ENCODE measurements around the gene NRXN3.

Gene NRXN3

DNA sequence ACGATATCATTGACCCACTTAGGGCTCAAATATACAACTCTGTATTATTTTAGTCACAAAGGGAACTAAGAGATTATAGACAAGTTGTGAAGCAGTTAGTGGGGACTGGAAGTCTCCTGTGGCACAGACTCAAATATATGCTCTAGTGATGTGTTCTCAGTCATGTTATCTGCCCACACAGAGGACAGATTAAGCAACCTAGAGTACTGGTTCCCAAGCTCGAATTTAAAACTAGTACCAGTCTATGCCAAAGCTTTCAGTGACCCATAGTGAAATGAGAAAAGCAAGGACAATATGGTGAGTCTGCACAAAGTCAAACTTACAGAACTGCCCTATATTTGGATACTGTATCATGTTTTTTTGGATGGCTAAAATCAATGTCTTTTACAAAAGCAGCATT, 1651.9 kb downstream of the NRXN3 start:
- no peak for DNase-seq (ENCODE audit: low spot score)

DNA sequence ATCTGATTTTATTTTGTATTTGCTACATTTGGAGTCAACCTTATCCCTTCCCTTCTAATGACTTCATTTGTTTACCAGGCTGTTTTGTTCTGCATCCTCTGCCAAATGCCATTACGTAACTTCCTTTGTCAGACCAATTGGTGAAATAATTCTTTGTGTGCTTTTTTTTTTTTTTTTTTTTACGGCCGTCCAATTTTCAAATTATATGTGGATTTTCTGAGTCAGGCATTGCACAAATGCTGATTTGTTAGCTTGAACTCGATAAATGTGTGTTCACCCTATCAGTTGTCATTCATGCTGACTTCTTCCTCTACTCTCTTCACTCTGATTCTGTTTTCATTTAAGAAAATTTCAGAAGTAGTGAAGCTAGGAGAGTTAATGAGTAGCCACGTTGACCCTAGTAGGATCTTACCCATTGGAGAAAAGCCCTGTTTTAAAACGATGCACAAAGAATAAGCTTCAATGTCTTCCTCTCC, 1654.9 kb downstream of the NRXN3 start:
- no peak for DNase-seq (ENCODE audit: low spot score)

DNA sequence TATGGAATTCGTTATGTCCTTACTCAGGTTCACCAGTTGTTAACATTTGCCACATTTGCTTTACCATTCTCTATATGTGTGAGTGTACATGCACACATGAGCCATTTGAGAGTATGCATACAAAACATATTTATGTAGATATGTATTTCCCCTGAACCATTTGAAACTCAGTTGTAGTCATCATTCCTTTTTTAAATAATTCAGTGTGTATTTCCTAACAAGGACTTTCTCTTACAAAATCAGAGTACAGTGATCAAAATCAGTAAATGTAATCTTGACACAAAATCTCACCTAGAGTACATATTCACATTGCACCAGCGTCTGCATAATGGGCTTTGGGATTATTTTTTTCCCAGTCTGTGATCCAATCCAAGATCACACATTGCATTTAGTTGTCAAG, 1656.2 kb downstream of the NRXN3 start:
- DNase-seq (ENCODE audit: low spot score) = no peak

DNA sequence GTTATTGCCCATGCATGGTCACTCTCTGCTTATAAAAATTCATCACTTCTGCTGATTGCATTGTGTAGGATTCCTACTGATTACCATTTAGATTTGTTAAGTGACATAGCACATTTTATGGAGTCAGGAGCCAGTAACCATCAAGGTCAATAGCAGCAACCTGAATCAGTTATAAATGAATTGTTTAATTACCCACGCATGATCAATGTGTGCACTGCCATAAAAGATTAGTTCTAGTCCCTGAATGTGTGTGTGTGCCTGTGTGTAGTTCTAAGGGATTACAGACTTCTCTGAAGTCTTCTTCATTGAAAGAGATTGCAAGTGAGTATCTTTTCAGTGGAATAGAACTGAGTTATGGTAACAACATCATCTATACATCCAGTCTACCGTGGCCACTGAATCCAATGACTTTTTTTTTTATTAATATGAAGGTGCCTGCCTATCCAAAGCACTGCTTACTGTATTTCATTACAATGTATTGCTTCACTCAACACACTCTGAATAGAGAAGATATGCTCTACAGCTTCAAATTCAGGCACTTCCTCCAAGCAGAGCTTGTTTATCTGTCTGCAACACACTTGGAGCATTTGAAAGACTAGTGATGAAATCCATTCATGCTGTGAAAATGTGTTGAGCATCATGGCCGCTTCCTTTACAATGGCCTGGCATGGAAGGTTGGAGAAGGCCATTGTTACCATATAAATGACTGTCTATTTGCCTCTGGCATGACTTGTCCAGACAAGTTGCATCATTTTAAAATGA, 1659.4 kb downstream of the NRXN3 start:
- no peak for DNase-seq (ENCODE audit: low spot score)

DNA sequence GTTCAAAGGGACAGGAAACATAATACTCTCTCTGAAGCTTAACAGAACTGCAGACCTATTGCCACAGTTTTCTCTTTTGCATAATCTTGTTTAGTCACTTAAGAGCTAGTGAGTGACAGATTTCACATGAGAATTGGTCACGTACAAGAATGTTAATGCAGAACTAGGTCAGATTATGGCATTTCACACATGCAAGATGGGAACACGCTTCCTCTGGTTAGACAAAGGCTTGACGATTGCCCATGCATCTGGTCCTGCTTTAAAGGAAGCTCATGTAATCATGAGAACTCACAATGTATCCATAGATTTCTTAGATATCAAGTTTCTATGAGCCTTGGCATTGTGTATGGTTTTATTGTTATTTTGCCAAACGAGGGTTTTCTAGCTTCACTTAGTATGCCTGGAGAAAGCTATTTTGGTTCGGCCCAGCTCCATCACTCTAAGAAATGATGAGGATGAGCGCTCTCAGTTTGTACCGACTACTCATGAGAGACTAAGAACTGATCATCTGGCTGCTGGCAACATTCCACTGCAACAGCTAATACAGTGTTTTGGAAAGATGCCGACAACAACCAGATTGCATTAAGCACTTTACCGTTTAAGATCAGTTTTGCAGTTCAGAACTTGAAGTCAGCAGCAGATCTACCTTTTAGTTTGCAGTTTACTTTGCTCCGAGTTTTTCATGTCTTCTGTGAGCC, 1661.2 kb downstream of the NRXN3 start:
- DNase-seq (ENCODE audit: low spot score) = no peak

DNA sequence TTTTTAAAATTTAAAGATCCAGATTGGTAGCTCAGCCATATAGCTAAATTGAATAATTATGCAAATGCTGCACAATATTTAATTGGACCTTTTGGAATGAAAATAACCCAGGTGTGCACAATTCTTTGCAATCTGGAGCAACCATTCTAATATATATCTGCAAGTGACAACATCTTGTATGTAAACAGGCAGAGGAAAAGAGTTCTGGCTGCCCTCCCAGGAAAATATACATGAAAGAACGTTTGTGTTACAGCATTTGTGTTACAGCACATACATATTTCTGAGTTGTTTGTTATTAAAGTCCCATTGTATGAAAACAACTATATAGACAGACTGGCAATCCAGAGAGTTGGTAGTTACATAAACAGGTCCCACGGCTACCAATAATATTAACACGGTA, 1663.6 kb downstream of the NRXN3 start:
- no peak for DNase-seq (ENCODE audit: low spot score)

DNA sequence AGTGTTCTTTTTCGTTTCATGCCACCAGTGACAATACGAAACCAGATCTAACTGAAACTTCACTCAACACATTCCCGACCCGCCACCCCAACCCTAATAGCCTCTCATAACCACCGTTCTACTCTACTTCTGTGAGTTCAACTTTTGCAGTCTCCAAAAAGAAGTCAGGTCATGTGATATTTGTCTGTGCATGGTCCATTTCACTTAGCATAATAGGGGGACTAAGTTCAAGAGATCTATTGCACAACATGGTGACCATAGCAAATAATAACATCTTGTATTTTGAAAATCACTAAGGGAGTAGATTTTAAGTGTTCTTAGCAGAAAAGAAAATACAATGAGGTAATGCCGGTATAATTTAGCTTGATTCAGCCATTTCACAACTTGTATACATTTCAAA, 1664.7 kb downstream of the NRXN3 start:
- no peak for DNase-seq (ENCODE audit: low spot score)

DNA sequence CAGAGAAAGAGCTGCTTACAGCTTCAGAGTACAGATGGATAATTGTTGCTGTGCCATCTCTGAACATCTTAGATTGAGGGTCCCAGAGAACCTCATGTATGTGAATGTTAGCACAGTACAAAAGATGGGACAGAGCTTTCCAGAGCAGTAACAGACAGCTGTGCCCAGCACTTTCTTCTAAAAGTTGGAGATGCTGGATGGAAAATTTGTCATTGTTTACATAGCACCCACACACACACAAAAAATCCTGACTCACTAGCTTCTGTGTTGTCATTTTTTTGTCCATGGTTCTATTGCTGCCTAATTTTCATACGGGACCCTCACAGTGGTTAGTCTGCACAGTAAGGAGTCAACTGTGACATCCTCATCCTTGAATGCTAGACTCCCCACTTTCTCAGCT, 1666.4 kb downstream of the NRXN3 start:
- DNase-seq (ENCODE audit: low spot score) = no peak

DNA sequence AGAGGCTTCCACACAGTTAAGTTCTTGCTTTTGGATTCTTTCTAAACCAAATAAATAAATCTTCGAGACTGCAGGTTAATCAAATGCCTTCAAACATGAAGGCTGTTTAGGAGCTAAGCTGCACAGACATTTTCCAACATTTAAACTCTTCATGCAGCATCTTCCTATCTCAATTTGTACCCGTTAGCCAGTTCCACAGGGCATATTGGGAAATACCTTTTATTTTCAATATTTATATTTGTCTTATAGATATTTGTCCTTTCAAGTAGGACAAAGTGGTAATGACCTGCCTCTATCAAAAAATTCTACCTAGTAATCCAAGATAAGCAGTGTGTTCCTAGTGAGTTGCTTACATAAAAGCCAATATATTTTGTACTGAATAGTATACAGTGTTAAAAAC, 1667.5 kb downstream of the NRXN3 start:
- DNase-seq (ENCODE audit: low spot score) = no peak

DNA sequence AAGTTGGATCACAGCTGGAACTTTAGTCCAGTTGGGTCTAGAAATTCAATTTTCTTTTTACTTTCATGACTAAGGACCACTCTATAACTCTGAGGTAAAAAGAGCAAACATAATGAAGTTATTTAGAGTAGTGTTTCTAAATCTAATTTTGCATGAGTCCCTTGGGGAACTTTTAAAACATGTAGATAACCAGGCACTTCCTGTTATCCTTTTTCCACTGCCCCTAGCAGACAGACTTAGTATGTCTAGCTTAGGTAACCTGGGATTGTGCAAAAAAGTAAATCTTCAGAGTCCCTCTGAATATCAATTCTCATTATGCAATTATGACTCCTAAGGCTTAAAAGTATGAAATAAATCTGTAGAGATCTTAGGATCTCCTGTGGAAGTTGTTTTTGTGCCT, 1669.9 kb downstream of the NRXN3 start:
- DNase-seq (ENCODE audit: low spot score) = no peak

DNA sequence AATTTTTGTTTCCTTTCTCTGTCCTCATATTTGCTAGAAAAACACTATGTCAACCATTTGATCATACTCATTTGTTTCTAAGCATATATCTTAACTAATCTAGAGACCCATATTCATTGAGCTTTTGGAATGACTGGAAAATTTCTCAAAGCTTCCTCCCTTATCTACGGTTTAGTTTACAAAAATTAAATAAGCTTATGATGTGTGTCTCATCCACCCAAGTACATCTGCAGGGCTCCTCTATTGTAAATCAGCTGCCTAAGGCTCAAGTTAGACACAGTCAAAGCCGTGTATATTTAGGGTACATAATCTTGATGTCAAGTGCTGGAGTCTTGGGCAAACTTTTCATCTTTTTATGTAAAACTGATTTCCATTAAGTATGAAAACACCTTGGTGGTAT, 1670.7 kb downstream of the NRXN3 start:
- DNase-seq (ENCODE audit: low spot score) = no peak

DNA sequence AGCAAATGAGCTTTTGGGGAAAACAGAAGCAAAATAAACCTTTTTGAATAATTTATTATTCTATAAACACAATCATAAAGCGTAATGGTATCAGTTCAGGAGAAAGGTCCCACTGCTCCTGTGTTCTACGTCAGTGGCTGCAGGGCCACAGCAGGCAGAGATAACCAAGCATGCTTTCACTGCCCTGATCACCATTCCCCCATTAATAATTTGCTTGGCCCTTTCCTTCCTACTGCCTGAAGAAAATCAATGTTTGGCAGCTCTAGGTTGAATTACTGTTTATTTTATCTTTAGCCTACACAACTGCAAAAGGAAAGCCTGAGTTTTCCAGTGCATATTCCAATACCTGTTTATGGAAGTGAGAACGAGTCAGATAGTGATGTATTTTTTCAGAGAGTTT, 1671.3 kb downstream of the NRXN3 start:
- no peak for DNase-seq (ENCODE audit: low spot score)

DNA sequence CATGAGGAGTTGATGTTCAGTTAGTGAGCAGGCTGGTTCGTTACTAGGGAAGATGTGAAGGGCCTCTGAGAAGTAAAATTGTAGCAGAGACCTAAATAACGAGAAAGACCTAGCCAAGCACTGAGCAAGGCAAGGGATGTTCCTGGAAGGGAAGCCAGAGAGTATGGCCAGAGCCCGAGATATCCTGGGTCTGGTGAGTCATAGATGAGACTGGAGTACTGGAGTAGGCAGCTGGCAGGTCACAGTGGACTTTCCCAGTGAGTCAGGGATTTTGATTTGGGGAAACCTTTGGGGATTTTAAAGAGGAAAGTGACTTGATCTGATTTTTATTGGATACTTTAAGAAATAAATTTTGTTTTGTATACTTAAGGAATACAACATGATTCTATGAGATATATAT, 1672.1 kb downstream of the NRXN3 start:
- no peak for DNase-seq (ENCODE audit: low spot score)

DNA sequence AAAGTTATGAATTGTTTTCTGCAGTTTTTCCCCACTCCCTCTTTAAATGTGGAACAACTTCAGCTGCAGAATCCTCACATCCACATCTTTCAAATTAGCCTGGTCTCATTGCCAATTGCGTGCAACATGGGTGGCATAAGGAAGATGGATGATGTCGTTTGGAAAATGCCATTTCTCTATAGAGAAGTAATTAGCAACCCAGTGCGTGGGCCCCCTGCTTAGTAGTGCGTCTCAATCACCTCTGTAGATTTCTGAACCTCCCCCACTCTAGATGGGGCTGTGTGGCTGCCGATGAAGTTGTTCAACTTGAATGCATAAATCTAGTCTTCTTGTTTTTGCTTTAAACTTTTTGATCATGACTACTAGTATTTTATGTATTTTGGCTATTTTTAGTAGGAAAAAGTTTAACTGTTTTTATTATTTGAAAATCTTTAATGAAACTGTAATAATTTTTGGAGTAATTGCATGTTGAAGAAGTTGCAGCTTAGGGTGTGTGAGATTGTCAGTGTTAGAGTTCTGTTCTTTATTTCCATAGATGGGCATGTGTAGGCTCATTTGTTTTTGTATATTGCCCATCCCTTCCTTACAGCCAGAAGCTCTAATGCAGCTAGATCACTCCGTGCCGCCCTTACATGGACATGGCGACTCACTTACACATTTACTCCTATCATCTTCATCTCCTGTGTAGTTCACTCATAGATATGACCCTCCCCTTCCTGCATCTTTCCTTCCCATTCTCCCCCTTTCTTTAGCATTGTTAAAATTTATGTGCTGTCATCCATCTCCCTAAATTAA, 1683.0 kb downstream of the NRXN3 start:
- DNase-seq (ENCODE audit: low spot score) = no peak

DNA sequence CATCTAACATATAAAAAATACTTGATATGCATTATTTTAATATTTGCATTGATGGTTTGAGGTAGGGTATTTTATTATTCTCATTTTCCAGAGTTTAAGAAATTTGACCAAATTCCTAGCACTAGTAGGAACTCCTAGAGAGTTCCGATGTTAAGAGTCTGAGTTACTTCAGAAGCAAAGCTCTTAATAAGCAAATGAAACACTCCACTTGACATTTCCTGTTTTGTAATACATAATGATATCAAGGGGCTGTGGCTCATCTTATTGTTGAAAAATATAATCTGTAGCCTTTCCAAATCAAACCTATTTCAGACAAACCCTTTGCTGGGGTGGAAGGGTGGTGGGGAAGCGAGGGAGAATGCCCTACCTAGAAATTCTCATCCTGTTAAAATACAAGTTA, 1685.6 kb downstream of the NRXN3 start:
- no peak for DNase-seq (ENCODE audit: low spot score)

DNA sequence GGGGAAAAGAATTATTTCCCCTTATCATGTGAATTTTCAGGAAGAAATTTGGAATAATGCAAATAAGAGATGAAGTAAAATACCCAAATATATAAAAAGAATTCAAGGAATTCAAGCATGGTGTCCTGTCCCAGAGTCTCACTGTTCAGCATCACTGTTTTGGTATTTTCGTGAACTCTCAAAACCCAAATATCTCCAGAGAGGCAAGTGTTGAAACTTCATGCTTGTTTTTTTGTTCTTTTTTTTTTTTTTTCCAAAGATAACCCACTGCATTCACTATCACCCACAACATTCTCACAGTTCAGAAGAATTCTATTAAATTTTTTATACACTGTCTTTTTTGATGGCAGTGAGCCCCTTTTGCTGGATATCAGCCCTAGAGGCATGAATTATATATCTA, 1686.2 kb downstream of the NRXN3 start:
- no peak for DNase-seq (ENCODE audit: low spot score)

DNA sequence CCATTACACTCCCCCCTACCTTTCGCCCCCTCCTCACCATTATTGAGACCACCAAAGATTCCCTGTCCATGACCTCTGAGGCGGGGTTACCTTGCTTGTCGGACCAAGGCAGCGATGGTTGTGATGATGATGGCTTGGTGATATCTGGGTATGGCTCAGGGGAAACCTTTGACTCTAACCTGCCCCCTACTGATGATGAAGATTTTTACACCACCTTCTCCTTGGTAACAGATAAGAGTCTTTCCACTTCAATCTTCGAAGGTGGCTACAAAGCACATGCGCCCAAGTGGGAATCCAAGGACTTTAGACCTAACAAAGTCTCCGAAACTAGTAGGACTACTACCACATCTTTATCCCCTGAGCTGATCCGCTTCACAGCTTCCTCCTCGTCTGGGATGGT, 1690.9 kb downstream of the NRXN3 start:
- no peak for DNase-seq (ENCODE audit: low spot score)

DNA sequence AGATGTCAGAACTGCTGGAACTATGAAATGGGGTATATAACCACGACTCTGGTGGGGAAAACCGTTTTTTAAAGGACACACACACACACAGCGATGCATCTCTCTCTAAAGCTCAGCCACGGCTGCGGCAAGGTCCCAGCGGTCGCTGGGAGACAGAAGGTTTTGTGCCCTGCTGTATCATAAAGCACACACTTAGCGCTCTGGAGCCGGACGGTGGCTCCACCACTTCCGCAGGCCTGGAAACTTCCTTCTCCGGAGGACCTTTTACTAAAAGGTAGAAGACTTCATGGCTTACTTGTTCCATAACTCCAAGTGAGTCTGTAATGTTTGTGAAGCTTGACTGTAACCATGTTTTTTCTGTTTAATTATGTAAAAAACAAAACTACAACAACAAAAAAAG, 1691.9 kb downstream of the NRXN3 start:
- no peak for DNase-seq (ENCODE audit: low spot score)

DNA sequence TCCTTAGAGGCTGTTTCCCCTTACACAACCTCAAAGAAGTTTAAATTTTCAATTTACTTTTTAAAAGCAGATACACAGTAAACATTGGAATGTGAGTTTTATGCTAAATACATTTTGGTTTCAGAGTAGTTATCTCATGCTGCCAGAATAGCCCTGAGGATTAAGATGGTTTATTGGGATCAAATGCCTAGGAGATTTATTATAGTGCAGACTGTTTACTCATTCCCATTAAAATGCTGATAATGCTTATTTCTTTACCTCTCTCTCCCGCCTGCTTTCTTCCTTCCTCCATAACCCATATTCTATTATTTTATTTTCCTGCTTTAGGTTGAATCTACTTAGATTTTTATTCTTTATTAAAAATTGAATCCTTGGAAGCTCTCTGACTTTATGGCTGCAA, 1701.0 kb downstream of the NRXN3 start:
- no peak for DNase-seq (ENCODE audit: low spot score)

DNA sequence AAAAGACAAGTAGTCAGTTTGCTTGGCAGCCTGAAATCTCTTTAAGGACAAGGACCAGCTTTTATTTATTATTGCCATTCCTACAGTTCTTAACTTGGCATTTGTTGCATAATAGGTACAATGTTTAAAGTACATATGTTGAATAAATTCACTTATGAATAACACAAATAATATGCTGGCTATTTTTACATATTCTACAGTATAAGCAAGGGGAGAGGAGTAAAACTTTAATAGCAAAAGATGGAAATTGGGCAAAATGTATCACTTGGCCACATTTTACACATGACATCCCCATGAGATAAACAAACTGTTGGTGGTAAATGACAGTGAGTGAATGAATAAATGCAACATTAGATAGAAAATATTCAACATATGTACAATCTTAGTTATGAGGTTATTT, 1708.1 kb downstream of the NRXN3 start:
- DNase-seq (ENCODE audit: low spot score) = no peak

DNA sequence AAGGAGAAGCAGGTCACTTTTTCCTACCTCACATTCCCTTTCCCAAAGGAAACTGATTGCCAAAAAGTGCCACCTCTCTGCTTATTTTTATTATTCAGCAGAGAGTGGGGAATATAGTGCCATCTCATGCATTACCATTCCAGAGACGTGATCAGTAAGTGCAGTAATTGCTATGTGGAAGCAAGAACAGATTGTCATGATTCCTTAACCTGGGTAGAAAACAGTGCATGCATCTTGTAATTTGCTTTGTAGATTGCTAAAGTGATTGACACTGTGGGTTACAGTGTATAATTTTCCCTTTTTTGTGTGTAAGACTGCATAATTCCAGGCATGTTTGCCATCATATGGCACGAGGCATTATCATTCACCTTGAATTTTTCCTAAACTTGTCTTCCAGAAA, 1708.6 kb downstream of the NRXN3 start:
- no peak for DNase-seq (ENCODE audit: low spot score)

DNA sequence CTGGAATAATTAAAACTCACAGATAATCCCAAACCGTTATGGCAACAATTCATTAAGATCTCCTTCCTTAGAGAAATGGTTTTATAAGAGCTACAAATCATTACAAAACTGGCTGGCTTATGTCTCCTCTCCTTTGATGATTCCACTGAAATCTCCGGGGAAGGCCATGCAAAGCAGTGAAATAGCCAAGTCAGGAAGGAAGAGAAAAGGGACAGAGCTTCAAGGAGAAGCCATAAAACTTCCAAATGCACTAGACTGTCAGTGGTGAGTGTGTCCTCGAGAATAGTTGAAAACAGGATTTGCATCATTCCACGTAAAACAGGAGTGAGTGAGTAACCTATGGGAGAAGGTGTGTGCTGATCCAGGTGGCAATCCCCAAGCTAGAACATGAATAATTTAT, 1711.1 kb downstream of the NRXN3 start:
- DNase-seq (ENCODE audit: low spot score) = no peak

DNA sequence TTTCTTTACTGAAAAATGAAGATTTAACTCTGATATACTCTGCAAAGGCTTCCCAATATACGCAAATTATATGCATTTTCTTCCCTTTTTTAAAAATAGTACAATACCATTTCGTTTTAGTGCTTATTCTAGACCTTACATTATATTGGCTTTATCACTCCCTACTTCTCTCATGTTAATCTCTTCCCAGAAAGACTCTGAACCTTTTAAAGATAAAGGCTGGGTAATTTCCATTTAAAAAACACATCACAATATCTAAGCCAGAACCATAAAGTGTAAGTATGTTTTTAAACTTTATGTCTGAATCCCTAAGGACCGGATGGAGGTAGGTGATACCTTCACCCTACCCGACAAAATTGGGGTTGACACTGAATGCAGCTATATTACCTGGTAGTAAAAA, 1720.4 kb downstream of the NRXN3 start:
- no peak for DNase-seq (ENCODE audit: low spot score)
